ENCODE results near the gene IGSF22.

The IGSF22 gene

GRCh38 chr11:18720808-18721560, 5.0 kb downstream of the IGSF22 start (continued):
- TF ChIP-seq, protein P1, sequence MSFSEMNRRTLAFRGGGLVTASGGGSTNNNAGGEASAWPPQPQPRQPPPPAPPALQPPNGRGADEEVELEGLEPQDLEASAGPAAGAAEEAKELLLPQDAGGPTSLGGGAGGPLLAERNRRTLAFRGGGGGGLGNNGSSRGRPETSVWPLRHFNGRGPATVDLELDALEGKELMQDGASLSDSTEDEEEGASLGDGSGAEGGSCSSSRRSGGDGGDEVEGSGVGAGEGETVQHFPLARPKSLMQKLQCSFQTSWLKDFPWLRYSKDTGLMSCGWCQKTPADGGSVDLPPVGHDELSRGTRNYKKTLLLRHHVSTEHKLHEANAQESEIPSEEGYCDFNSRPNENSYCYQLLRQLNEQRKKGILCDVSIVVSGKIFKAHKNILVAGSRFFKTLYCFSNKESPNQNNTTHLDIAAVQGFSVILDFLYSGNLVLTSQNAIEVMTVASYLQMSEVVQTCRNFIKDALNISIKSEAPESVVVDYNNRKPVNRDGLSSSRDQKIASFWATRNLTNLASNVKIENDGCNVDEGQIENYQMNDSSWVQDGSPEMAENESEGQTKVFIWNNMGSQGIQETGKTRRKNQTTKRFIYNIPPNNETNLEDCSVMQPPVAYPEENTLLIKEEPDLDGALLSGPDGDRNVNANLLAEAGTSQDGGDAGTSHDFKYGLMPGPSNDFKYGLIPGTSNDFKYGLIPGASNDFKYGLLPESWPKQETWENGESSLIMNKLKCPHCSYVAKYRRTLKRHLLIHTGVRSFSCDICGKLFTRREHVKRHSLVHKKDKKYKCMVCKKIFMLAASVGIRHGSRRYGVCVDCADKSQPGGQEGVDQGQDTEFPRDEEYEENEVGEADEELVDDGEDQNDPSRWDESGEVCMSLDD (tag by site-specific recombination; IDR thresholded peaks at IDR 0.05): no peak
- TF ChIP-seq SETDB1 (IDR thresholded peaks at IDR 0.05; ENCODE audit: insufficient read length, low read length): no peak
- TF ChIP-seq ZSCAN30 (tag by site-specific recombination; IDR thresholded peaks at IDR 0.05): no peak
- TF ChIP-seq ZNF510 (tag by site-specific recombination; IDR thresholded peaks at IDR 0.05; ENCODE audit: insufficient replicate concordance): no peak
- TF ChIP-seq ZNF639 (tag by site-specific recombination; IDR thresholded peaks at IDR 0.05): no peak
- TF ChIP-seq REPIN1 (tag by site-specific recombination; IDR thresholded peaks at IDR 0.05; ENCODE audit: low read depth): no peak
- no peak for TF ChIP-seq ZNF133 (tag by site-specific recombination; IDR thresholded peaks at IDR 0.05)
- no peak for TF ChIP-seq OSR2 (tag by site-specific recombination; IDR thresholded peaks at IDR 0.05)
- no peak for TF ChIP-seq ZNF629 (tag by site-specific recombination; IDR thresholded peaks at IDR 0.05)
- no peak for TF ChIP-seq ZNF37A (tag by site-specific recombination; IDR thresholded peaks at IDR 0.05)
- no peak for TF ChIP-seq ZNF626 (tag by site-specific recombination; IDR thresholded peaks at IDR 0.05)
- TF ChIP-seq ZNF10 (tag by site-specific recombination; IDR thresholded peaks at IDR 0.05): no peak
- no peak for TF ChIP-seq WT1 (tag by site-specific recombination; IDR thresholded peaks at IDR 0.05)
- TF ChIP-seq ZXDB (tag by site-specific recombination; IDR thresholded peaks at IDR 0.05): peak; percentile 71
- TF ChIP-seq ZNF707 (tag by site-specific recombination; IDR thresholded peaks at IDR 0.05): no peak
- TF ChIP-seq ZNF518A (tag by site-specific recombination; conservative IDR thresholded peaks at IDR 0.05; ENCODE audit: low read depth): no peak
- TF ChIP-seq ZNF548 (tag by site-specific recombination; IDR thresholded peaks at IDR 0.05): no peak
- TF ChIP-seq ZNF174 (tag by site-specific recombination; IDR thresholded peaks at IDR 0.05): no peak
- no peak for TF ChIP-seq GLI2 (tag by site-specific recombination; IDR thresholded peaks at IDR 0.05; ENCODE audit: borderline replicate concordance, low read depth)
- no peak for TF ChIP-seq ZNF623 (tag by site-specific recombination; IDR thresholded peaks at IDR 0.05)
- TF ChIP-seq ZNF501 (tag by site-specific recombination; IDR thresholded peaks at IDR 0.05): no peak
- TF ChIP-seq ZNF335 (tag by site-specific recombination; conservative IDR thresholded peaks at IDR 0.05): peak; percentile 55; the same call in 1 of the 2 replicates
- no peak for TF ChIP-seq ZNF221 (tag by site-specific recombination; IDR thresholded peaks at IDR 0.05; ENCODE audit: borderline replicate concordance)
- TF ChIP-seq ZNF26 (tag by site-specific recombination; IDR thresholded peaks at IDR 0.05): no peak
- no peak for TF ChIP-seq SALL2 (tag by site-specific recombination; IDR thresholded peaks at IDR 0.05; ENCODE audit: borderline replicate concordance)
- no peak for TF ChIP-seq ZNF521 (tag by site-specific recombination; IDR thresholded peaks at IDR 0.05)
- TF ChIP-seq ZNF776 (tag by site-specific recombination; IDR thresholded peaks at IDR 0.05; ENCODE audit: borderline replicate concordance): no peak
- no peak for TF ChIP-seq CTCF (tag by site-specific recombination; IDR thresholded peaks at IDR 0.05)
